ENCODE data around the gene KIF4A. TPM values are rescaled to one million over a fixed set of nuclear protein-coding genes. Genes with fewer than 3 reads are reported as not detected.
"Not testable (repeated sequence)": the region's sequence is repeated elsewhere in the genome, so short reads cannot be mapped to it uniquely, and the experiment has no call there.

The KIF4A gene
- total RNA-seq, 1 experiment from 2014 or later: 36.2 TPM

- TF ChIP-seq, protein P1, sequence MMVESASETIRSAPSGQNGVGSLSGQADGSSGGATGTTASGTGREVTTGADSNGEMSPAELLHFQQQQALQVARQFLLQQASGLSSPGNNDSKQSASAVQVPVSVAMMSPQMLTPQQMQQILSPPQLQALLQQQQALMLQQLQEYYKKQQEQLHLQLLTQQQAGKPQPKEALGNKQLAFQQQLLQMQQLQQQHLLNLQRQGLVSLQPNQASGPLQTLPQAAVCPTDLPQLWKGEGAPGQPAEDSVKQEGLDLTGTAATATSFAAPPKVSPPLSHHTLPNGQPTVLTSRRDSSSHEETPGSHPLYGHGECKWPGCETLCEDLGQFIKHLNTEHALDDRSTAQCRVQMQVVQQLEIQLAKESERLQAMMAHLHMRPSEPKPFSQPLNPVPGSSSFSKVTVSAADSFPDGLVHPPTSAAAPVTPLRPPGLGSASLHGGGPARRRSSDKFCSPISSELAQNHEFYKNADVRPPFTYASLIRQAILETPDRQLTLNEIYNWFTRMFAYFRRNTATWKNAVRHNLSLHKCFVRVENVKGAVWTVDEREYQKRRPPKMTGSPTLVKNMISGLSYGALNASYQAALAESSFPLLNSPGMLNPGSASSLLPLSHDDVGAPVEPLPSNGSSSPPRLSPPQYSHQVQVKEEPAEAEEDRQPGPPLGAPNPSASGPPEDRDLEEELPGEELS (CRISPR knock-in tag; IDR thresholded peaks at IDR 0.05): no peak
- TF ChIP-seq ZNF317 (CRISPR knock-in tag; IDR thresholded peaks at IDR 0.05; ENCODE audit: borderline replicate concordance, low read depth) (no peak), TEAD1 (CRISPR knock-in tag; IDR thresholded peaks at IDR 0.05) (no peak), ZNF138 (CRISPR knock-in tag; conservative IDR thresholded peaks at IDR 0.05) (no peak), ZNF416 (CRISPR knock-in tag; IDR thresholded peaks at IDR 0.05) (no peak), FOXK1 (CRISPR knock-in tag; IDR thresholded peaks at IDR 0.05) (no peak), CBFB (CRISPR knock-in tag; IDR thresholded peaks at IDR 0.05; ENCODE audit: low read depth) (no peak), ATF1 (CRISPR knock-in tag; IDR thresholded peaks at IDR 0.05) (no peak), SMAD4 (CRISPR knock-in tag; IDR thresholded peaks at IDR 0.05) (no peak), PRRX2 (CRISPR knock-in tag; IDR thresholded peaks at IDR 0.05) (no peak), E2F4 (CRISPR knock-in tag; IDR thresholded peaks at IDR 0.05; ENCODE audit: borderline replicate concordance, low read depth) (no peak)
- TF ChIP-seq, protein P2, sequence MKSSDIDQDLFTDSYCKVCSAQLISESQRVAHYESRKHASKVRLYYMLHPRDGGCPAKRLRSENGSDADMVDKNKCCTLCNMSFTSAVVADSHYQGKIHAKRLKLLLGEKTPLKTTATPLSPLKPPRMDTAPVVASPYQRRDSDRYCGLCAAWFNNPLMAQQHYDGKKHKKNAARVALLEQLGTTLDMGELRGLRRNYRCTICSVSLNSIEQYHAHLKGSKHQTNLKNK (CRISPR knock-in tag; IDR thresholded peaks at IDR 0.05): no peak
- TF ChIP-seq, protein P3, sequence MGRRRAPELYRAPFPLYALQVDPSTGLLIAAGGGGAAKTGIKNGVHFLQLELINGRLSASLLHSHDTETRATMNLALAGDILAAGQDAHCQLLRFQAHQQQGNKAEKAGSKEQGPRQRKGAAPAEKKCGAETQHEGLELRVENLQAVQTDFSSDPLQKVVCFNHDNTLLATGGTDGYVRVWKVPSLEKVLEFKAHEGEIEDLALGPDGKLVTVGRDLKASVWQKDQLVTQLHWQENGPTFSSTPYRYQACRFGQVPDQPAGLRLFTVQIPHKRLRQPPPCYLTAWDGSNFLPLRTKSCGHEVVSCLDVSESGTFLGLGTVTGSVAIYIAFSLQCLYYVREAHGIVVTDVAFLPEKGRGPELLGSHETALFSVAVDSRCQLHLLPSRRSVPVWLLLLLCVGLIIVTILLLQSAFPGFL (CRISPR knock-in tag; IDR thresholded peaks at IDR 0.05; ENCODE audit: borderline replicate concordance): no peak
These were observed 25.1 kb upstream of the KIF4A start (continued) for GRCh38 chrX:70264784-70265183.

DNA sequence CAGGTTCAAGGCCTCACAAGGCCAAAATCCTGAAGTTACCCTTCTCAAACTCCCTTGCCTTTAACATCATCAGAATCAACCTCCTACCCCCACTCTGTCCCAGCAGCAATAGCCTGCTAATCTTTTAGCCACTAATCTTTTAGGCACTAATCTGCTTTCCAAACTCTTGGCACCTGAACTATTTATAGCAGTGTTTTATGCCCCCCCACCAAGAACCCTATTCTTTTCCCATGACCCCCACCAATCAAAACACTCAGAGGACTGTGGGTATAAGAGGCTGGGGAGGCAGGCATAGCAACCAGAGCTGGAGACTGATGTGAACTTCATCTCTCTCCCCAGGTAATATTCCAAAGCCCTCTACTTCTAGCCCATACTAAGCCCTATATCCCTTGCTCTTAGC, 21.9 kb upstream of the KIF4A start, which contains the start of gene ARR3:
Gene ARR3, plus strand, starts transcription at position 301 of the 400 bp plus-strand sequence. CDS start 1,052 bp downstream, outside the sequence.
- Mint-ChIP-seq H3K27ac (no peak within 1 kb of the TSS), H3K4me3 (no peak within 1 kb of the TSS), H3K27me3 (ENCODE audit: low read depth) (peaks cover 4% of the 10 kb centered on the region), H3K4me1 (peaks cover 8% of the 10 kb centered on the region; the same call in 1 of the 2 replicates), H3K9me3 (peaks cover 6% of the 10 kb centered on the region; the same call in 1 of the 2 replicates), H3K36me3 (no peaks in the 10 kb centered on the region)
- ChIA-PET POLR2A (no interaction called here), CTCF (interaction anchor here (1.6 kb wide), 1 partner anchor 135 kb away, joined by 4 read pairs; the partner anchor contains the start of gene IGBP1)
- DNase-seq (ENCODE audit: low spot score): no peak
- ATAC-seq: no peak
- TF ChIP-seq ZNF317 (CRISPR knock-in tag; IDR thresholded peaks at IDR 0.05; ENCODE audit: borderline replicate concordance, low read depth) (no peak), ZSCAN18 (CRISPR knock-in tag; IDR thresholded peaks at IDR 0.05) (no peak), NFYB (CRISPR knock-in tag; conservative IDR thresholded peaks at IDR 0.05; ENCODE audit: low read depth) (no peak), FOXK1 (CRISPR knock-in tag; IDR thresholded peaks at IDR 0.05) (no peak), ZNF671 (CRISPR knock-in tag; IDR thresholded peaks at IDR 0.05) (no peak), CREM (CRISPR knock-in tag; IDR thresholded peaks at IDR 0.05) (no peak), ZNF138 (CRISPR knock-in tag; conservative IDR thresholded peaks at IDR 0.05) (no peak), NFE2L1 (CRISPR knock-in tag; IDR thresholded peaks at IDR 0.05) (no peak), FOXJ3 (CRISPR knock-in tag; IDR thresholded peaks at IDR 0.05; ENCODE audit: borderline replicate concordance) (no peak), USF2 (CRISPR knock-in tag; IDR thresholded peaks at IDR 0.05) (no peak), FOXP1 (CRISPR knock-in tag; IDR thresholded peaks at IDR 0.05; ENCODE audit: borderline replicate concordance) (no peak), PRRX2 (CRISPR knock-in tag; IDR thresholded peaks at IDR 0.05) (no peak), ZBTB21 (CRISPR knock-in tag; IDR thresholded peaks at IDR 0.05; ENCODE audit: borderline replicate concordance) (no peak), SOX15 (CRISPR knock-in tag; IDR thresholded peaks at IDR 0.05) (no peak), ZNF416 (CRISPR knock-in tag; IDR thresholded peaks at IDR 0.05) (no peak), CREB1 (CRISPR knock-in tag; IDR thresholded peaks at IDR 0.05) (no peak)
- TF ChIP-seq, protein P4, sequence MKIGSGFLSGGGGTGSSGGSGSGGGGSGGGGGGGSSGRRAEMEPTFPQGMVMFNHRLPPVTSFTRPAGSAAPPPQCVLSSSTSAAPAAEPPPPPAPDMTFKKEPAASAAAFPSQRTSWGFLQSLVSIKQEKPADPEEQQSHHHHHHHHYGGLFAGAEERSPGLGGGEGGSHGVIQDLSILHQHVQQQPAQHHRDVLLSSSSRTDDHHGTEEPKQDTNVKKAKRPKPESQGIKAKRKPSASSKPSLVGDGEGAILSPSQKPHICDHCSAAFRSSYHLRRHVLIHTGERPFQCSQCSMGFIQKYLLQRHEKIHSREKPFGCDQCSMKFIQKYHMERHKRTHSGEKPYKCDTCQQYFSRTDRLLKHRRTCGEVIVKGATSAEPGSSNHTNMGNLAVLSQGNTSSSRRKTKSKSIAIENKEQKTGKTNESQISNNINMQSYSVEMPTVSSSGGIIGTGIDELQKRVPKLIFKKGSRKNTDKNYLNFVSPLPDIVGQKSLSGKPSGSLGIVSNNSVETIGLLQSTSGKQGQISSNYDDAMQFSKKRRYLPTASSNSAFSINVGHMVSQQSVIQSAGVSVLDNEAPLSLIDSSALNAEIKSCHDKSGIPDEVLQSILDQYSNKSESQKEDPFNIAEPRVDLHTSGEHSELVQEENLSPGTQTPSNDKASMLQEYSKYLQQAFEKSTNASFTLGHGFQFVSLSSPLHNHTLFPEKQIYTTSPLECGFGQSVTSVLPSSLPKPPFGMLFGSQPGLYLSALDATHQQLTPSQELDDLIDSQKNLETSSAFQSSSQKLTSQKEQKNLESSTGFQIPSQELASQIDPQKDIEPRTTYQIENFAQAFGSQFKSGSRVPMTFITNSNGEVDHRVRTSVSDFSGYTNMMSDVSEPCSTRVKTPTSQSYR (CRISPR knock-in tag; IDR thresholded peaks at IDR 0.05): no peak

GRCh38 chrX:70274029-70274428, 15.9 kb upstream of the KIF4A start:
- ChIA-PET CTCF (interaction anchor here (0.6 to 2.4 kb wide), 10 partner anchors 11 to 1906 kb away, joined by 3 to 14 read pairs (median 4); partner anchors contain the start of genes GDPD2, IGBP1, KIF4A and PDZD11), POLR2A (interaction anchor here (0.6 kb wide), 2 partner anchors 11 to 235 kb away, joined by 5 to 6 read pairs; no protein-coding TSS in a partner anchor)
- H3K9me3 Mint-ChIP-seq; H3K4me3 Mint-ChIP-seq; H3K27ac Mint-ChIP-seq; ATAC-seq; H3K4me1 Mint-ChIP-seq; H3K27me3 Mint-ChIP-seq (ENCODE audit: low read depth); DNase-seq (ENCODE audit: low spot score); H3K36me3 Mint-ChIP-seq: not testable (repeated sequence)
